T-helper 2 cell treated with Interferon-gamma antibody and Interleukin-4, amounts not matched to agents 100 ng/mL and 5 ng/mL, for 36 hours (primary cell): Measurements from ENCODE around the gene OR6C74. TPM values are rescaled to one million over a fixed set of nuclear protein-coding genes. Genes with fewer than 3 reads are reported as not detected.

Source experiments
- intact Hi-C: fragments of 100-400 bp; cut with micrococcal nuclease; formaldehyde crosslinking; loops from one replicate; pipeline ENCODE4 v1.15.1; 2023
- total RNA-seq: library from RNA; stranded (reverse); gene quantifications from 2 replicates; pipeline ENCODE4 v1.2.3, GENCODE V29; 2022

OR6C74 gene
- total RNA-seq: not detected in 2 replicates

DNA sequence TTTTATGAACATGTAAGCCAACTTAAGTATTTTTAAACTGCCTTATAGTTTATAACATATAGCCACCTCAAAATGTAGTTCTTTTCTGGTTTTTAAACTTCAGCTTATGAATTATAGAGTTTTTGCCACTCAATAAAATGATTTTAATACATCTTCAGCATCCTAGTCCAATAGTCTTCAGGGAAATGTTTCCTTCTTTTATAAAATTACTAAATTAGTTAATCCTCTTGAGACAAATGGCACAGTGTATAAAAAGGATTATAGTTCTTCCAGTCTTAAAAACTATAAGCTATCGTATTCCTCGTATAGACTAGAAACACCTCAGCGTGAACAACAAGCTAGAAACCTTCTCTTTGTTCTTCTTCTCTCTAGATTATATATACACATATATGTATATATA is at the start of gene OR6C74:
Gene OR6C74, plus strand, starts transcription at position 301 of the 400 bp plus-strand sequence. CDS start 2,679 bp downstream, outside the sequence.
- intact Hi-C loops: no loop called here

DNA sequence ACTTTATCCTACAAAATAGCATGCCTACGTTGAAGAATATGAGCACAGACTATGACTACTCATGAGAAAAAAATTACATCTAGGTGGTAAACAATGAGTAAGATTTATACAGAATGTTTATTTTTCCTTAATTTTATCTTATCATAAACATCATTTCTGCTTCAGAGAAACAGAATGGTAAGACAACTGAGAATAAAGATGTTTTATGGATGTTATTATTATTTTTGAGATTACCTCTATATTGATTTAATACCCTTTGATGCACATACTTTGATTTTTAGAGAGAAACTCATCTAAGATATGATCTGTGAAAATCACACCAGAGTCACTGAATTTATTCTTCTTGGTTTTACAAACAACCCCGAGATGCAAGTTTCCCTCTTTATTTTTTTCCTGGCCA is 23.7 kb upstream of the OR6C74 start, which contains the start of gene OR10A7:
Gene OR10A7, plus strand, starts transcription at position 301 of the 400 bp plus-strand sequence. Its CDS starts 0 bp downstream, at position 301.
- intact Hi-C loops: no loop called here

DNA sequence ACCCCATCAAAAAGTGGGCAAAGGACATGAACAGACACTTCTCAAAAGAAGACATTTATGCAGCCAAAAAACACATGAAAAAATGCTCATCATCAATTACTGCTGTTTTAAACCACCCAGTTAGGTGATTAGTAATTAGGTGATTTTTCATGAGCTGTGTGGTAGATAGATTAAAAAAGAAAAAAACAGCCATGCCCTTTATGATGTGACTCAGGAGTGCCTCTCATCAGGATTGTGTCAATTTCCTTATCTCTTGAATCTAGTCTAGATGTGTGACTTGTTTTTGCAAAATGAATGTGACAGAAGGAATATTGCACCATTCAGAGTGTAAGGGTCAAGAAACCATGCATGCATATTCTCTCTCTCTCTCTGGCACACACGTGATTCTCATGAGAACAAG is 17.9 kb upstream of the OR6C74 start:
- intact Hi-C loops: no loop called here

DNA sequence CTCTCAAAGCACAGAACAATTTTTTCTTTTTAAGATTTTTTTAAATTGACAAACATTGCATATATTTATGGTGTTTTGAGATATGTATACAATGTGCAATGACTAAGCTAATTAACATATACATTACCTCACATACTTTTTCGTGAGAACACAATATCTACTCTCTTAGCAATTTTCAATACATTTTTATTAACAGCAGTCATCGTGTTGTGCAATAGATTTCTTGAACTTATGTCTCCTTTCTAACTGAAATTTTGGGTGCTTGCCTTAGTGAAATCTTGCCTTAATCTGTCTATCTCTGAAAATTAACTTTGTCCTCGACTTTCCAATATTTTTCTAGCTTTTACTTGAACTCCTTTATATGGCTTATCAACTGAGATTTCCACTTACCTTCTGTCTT is 16.8 kb upstream of the OR6C74 start:
- intact Hi-C loops: no loop called here

DNA sequence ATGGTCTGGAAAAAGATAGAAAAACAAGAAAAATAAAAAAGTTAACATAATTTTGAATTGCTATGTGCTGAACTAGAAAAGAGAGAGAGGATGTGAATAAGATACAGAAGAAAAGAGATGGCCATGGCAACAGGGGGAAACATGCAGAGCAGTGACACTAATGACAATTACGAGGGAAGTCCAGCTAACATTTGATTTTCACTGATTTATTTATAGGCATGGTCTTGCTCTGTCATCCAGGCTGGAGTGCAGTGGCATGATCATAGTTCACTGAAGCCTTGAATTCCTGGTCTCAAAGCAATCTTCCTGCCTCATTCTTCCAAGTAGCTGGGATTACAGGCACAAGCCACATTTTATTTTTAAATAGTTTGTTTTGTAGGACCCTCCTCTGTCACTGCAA is 1.8 kb downstream of the OR6C74 start:
- intact Hi-C loops: no loop called here

DNA sequence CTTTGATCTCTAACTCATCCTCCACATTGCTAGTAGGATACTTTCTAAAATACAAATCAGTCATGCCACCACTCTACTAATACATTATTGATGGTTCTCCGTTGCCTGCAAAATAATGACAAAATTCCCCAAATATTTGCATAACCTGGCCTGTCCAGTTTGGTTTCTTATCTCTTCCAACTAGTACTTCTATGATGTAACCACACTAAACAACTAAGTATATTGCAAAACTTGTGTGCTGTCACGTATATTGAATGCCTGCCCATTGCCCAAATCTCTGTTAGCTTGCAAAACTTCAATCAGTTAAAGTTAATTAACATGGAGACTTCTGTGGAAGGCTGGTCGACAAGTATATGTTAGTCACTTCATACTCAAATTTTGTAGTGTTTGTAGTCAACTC is 6.5 kb downstream of the OR6C74 start:
- intact Hi-C loops: no loop called here

DNA sequence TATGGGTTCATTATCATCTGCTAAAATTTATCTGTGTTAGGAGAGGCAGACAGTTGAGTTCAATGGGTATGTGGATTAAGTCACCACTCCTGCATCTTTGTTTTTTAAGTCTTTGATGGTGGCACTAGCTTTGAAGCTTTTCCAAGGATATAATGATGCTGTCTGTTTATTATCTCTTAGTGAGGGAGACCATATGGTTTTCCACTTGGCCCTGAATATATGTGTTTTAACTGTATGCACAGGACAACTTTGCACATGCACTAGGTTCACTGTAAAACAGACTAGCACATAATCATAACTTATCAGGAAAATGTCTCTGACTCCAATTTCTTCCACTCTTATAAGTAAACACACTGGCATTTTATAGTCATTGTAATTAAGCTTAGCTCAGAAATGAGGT is 8.9 kb downstream of the OR6C74 start:
- intact Hi-C loops: no loop called here

DNA sequence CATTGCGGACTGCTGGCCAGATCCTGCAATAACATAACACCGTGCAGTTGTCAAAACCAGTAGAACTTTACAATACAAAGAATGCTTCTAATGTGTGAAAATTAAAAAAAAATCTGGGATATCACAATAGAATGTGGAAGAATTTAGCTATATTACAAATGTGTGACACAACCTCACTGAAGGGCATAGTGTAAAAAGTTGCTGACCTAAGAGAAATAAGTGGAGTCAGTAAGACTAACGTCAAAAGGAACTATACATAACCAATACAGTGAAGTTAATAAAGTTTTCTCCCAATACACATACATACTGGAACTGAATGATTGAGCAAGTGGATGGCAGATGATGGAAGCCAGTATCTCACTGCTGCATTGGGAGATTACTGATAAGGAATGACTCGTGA is 12.4 kb downstream of the OR6C74 start:
- intact Hi-C loops: no loop called here

DNA sequence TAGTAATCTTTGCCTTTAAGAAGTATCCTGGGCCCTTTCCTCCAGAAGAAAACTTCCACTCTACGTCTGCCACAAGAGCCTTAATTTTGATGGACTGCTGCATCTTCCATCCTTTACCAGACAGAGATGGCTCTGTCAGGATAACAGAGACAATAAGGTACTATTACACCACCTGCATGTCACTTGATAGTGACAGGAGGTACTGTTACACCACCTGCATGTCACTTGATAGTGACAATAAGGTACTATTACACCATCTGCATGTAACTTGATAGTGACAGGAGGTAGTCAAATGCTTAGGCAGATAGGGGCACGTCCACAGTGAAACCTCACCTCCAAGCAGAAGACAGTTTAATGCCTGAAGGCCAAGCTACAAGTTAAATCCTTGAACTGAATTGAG is 13.9 kb downstream of the OR6C74 start:
- intact Hi-C loops: no loop called here

DNA sequence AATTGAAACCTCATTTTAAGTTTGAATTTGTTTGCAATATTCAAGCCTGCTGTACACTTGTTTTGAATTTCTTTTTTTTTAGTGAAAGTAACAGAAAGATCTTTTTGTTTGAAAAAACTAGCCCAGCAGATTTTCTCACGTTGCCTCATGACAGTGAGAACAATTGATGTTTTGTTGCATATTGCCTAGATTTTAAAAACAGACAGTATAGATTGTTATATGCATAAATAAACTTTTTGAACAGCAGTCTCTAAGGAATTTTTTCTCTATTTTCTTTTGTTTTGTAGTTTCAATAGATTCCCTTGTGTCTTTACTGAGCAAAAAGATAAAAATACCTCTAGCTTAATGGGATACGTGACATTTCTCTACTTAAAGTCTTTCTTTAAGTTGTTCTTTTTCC is 36.6 kb downstream of the OR6C74 start:
- intact Hi-C loops: no loop called here

DNA sequence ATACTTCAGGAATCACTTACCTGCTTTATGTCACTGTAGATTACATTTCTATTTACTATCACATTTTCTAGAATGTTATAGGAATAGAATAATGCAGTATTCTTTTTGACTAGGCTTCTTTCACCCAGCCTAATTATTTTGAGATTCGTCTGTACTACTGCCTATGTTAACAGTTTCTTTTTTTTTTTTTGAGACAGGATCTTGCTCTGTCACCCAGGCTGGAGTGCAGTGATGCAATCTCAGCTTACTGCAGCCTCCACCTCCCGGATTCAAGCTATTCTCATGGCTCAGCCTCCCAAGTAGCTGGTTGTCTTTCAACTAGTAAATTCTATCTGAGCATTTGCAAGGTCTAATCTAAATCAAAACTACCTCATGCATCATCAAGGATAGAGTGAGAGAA is 45.6 kb downstream of the OR6C74 start:
- intact Hi-C loops: no loop called here

Other genes starting within 250 kb of the OR6C74 start
- not detected in 2 replicates for gene NEUROD4, start 224.6 kb upstream of the OR6C74 start, total RNA-seq
- gene OR9K2, start 118.2 kb upstream of the OR6C74 start, total RNA-seq: not detected in 2 replicates
- gene OR10A7, start 23.6 kb upstream of the OR6C74 start, total RNA-seq: not detected in 2 replicates
- not detected in 2 replicates for gene OR6C6, start 52.0 kb downstream of the OR6C74 start, total RNA-seq
- not detected in 2 replicates for gene OR6C1, start 69.7 kb downstream of the OR6C74 start, total RNA-seq
- not detected in 2 replicates for gene OR6C3, start 86.1 kb downstream of the OR6C74 start, total RNA-seq
- not detected in 2 replicates for gene OR6C75, start 118.4 kb downstream of the OR6C74 start, total RNA-seq
- gene OR6C65, start 155.9 kb downstream of the OR6C74 start, total RNA-seq: not detected in 2 replicates
- not detected in 2 replicates for gene OR6C76, start 181.6 kb downstream of the OR6C74 start, total RNA-seq
- gene OR6C2, start 199.5 kb downstream of the OR6C74 start, total RNA-seq: not detected in 2 replicates
- gene OR6C70, start 225.5 kb downstream of the OR6C74 start, total RNA-seq: 0.45 TPM in 1 of 2 replicates, not detected in the other
- gene OR6C68, start 247.8 kb downstream of the OR6C74 start, total RNA-seq: not detected in 2 replicates